Subcutaneous abdominal adipose tissue (tissue), 5 donors: Measurements from ENCODE around the gene CFAP43.

ENCODE experiments used
- H3K27ac ChIP-seq: one replicate; pipeline ENCODE4 v1.7.0; 2013; ENCODE audit warnings: low read depth, mild to moderate bottlenecking, inconsistent platforms, low read length, moderate library complexity
- H3K27me3 ChIP-seq, 5 donors: one replicate each; pipeline ENCODE4 v1.7.0; 2013; ENCODE audit warnings: low read length in 5 of 5, inconsistent platforms in 1 of 5; ENCODE audit not compliant: control insufficient read depth in 5 of 5, insufficient read depth in 4 of 5
- H3K36me3 ChIP-seq, 5 donors: one replicate each; pipeline ENCODE4 v1.7.0; 2013; ENCODE audit warnings: low read length in 5 of 5; ENCODE audit not compliant: control insufficient read depth in 5 of 5, insufficient read depth in 5 of 5
- H3K4me1 ChIP-seq, 5 donors: one replicate each; pipeline ENCODE4 v1.7.0; 2013; ENCODE audit warnings: low read length in 5 of 5, mild to moderate bottlenecking in 3 of 5, moderate library complexity in 1 of 5; ENCODE audit not compliant: control insufficient read depth in 5 of 5, insufficient read depth in 5 of 5
- H3K4me3 ChIP-seq, 5 donors: one replicate each; pipeline ENCODE4 v1.7.0; 2013; ENCODE audit warnings: low read length in 5 of 5, low read depth in 1 of 5
- H3K9ac ChIP-seq, 5 donors: one replicate each; pipeline ENCODE4 v1.7.0; 2013; ENCODE audit warnings: low read length in 5 of 5, mild to moderate bottlenecking in 4 of 5, moderate library complexity in 3 of 5
- H3K9me3 ChIP-seq, 5 donors: one replicate each; pipeline ENCODE4 v1.7.0; 2013; ENCODE audit warnings: low read length in 5 of 5; ENCODE audit not compliant: control insufficient read depth in 5 of 5
- donor health status: healthy.
- donor health status: healthy.
- donor health status: healthy.
- donor health status: healthy.
- donor health status: healthy.

The CFAP43 gene, protein sequence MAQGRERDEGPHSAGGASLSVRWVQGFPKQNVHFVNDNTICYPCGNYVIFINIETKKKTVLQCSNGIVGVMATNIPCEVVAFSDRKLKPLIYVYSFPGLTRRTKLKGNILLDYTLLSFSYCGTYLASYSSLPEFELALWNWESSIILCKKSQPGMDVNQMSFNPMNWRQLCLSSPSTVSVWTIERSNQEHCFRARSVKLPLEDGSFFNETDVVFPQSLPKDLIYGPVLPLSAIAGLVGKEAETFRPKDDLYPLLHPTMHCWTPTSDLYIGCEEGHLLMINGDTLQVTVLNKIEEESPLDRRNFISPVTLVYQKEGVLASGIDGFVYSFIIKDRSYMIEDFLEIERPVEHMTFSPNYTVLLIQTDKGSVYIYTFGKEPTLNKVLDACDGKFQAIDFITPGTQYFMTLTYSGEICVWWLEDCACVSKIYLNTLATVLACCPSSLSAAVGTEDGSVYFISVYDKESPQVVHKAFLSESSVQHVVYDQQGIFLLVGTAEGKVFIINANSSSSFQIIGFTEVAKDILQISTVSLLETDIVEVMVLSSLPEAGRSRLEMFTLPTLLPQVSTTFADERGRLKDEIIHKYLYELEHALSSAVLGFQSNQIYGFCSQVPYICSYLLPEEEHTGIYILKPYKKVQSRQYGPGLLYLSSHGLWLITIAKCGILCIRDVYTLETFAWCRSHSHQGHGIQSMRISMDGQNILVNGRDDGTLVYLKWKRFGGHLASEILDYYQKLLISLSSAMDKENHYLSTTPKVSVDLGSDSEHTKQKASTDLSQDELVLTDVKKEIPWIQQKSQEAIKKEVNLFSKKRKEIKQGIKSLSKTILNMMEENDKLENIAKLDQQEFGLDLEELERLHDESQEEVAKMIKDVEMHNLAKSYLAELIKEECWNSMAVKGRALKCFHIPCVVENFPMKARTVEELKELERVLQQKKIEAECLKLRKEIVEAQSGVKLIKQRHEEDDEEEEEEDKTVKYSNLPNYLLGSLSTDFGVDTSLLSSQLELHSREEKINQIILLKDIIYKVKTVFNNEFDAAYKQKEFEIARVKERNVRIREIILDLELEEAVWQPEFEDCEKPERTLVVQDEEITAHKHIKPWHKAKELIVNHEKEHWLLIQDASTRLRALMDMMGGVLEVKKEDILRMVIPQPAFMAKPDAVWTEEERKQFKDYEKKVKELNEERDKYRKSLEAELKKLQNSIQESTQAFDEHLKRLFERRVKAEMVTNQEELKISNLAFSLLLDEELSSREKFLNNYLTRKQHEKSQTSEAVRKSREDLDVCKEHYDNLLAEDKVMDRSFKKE (N-terminal part only)

DNA sequence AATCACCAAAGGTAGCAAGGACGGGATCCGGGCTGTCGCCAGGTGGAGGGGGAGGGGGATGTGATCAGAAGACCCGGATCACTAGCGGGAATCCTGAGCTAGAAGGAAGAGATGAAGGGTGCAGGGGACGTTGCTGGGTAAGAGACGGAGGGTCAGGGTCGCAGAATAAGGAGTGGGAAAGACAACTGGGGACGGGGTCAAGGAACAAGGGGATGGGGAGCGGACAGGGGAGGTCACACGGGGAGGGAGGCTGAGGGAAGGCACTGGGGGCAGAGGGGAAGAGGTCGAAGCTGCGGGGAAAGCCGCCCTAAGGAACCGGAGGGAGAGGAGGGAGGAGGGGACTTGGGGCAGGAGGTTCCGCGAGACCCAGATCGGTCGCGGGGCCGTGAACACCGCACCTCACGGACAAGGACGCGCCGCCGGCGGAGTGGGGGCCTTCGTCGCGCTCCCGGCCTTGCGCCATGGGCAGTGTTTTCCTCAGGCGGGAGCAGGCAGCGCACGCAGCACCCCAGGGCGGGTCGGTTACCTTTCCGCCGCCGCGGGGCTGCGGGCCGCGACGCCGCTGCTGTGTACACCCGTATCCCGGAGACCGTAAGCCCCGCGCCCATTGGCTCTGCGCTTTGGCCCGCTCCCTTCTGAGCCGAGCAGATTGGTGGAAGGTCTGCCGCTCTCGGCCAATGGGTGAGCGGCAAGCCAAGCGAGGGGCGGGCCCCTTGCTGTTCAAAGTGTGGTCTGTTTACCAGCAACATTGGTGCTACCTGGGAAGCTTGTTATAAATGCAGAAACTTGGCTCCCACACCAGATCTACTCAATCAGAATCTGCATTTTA lies at the start of gene CFAP43:
Gene CFAP43, minus strand, starts transcription at position 581 of the 829 bp plus-strand sequence. Its CDS starts 118 bp downstream, at position 463.
- H3K9ac ChIP-seq: peak within 1 kb of the TSS; percentile 44 to 86 (median 82)
- no peaks in the 10 kb centered on the region for H3K36me3 ChIP-seq
- H3K9me3 ChIP-seq: peaks cover 0 to 4% (median 0%) of the 10 kb centered on the region in 5 donors
- H3K4me3 ChIP-seq: peak within 1 kb of the TSS; percentile 86 to 96 (median 93)
- peaks cover 0 to 1% (median 0%) of the 10 kb centered on the region in 5 donors for H3K27me3 ChIP-seq
- H3K4me1 ChIP-seq: peaks cover 0 to 14% (median 11%) of the 10 kb centered on the region in 5 donors
- H3K27ac ChIP-seq: no peak within 1 kb of the TSS

DNA sequence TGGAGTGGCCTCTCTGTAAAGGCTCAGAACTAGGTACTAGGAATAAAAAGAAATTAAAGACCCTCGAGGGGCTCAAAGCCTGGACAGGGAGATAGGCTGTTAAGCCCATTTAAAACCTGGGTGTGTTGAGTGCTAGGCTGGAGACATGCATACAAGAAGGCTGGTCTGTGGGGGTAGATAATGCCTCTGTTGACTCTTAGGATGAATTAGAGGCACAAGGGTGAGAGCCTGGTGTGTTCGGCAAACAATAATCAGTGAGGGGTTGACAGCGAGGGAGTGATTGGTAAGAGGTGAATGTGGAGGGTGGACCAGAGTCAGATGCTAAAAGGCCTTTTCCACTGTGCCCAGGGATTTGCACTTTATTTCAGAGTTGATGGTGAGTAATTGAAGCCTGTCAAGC lies 49.5 kb upstream of the CFAP43 start:
- peaks cover 0 to 4% (median 0%) of the 10 kb centered on the region in 5 donors for H3K27me3 ChIP-seq
- H3K27ac ChIP-seq: no peak overlapping the region
- no peak overlapping the region for H3K9ac ChIP-seq
- no peak overlapping the region for H3K4me3 ChIP-seq
- H3K4me1 ChIP-seq: no peaks in the 10 kb centered on the region
- no peaks in the 10 kb centered on the region for H3K36me3 ChIP-seq
- H3K9me3 ChIP-seq: no peaks in the 10 kb centered on the region

DNA sequence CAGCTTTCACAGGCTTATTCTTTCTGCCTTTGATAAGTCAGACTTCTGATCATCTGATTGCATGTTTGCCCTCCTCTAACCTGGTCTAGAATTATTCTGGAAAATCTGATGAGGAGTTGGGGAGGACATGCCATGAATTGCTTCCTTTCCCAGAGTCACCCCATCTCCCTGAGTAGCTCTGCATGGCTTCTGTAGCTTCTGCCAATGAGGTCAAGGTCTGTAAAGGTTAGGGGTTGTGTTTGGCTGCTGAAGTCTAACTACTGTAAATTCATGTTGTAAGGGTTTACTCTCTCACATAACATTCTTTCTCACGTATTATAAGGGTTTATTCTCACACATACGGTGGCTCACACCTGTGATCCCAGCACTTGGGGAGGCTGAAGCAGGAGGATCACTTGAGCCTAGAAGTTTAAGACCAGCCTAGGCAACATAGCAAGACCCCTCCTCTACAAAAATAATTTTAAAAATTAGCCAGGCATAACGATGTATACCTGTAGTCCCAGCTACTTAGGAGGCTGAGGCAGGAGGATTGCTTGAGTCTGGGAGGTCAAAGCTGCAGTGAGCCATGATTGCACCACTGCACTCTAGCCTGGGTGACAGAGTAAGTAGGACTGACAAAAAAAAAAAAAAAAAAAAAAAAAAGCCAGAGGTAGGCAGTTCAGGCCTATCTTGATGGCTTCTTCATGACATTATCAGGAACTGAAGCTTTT lies 47.5 kb upstream of the CFAP43 start:
- no peak overlapping the region for H3K4me3 ChIP-seq
- no peaks in the 10 kb centered on the region for H3K36me3 ChIP-seq
- no peak overlapping the region for H3K27ac ChIP-seq
- no peaks in the 10 kb centered on the region for H3K9me3 ChIP-seq
- peaks cover 0 to 15% (median 9%) of the 10 kb centered on the region in 5 donors for H3K27me3 ChIP-seq
- no peak overlapping the region for H3K9ac ChIP-seq
- H3K4me1 ChIP-seq: peaks cover 0 to 4% (median 3%) of the 10 kb centered on the region in 5 donors

DNA sequence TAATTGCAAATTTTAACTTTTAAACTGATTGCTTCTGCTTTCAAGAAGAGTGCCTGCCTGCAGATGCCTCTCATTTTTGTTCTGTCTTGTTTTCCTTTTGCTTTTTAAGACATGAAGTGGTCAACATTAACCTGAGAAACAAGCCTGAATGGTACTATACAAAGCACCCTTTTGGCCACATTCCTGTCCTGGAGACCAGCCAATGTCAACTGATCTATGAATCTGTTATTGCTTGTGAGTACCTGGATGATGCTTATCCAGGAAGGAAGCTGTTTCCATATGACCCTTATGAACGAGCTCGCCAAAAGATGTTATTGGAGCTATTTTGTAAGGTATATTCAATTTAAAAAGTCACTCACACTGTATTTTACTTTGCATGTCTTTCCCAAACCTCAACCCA lies 45.6 kb upstream of the CFAP43 start:
- peaks cover 0 to 20% (median 11%) of the 10 kb centered on the region in 5 donors for H3K27me3 ChIP-seq

DNA sequence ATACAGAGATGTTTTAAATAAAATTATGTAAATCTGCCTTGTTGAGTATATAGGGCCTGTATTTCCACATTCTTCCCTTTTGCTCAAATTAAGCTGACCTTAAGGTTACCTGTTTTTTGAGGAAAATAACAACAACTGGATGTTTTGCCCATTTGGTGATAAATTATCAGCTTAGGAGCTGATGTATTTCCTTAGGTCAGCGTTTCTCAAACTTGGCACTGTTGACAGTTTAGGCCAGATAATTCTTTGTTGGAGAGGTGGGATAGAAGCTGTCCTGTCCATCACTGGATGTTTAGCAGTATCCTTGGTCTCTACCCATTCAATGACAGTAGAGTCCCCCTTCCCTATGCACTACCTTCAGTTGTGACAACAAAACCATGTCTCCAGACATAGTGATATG lies 44.0 kb upstream of the CFAP43 start:
- Histone ChIP-seq H3K27ac (no peak overlapping the region), H3K27me3 (peaks cover 0 to 20% (median 11%) of the 10 kb centered on the region in 5 donors), H3K9ac (no peak overlapping the region), H3K4me1 (peaks cover 0 to 8% (median 6%) of the 10 kb centered on the region in 5 donors), H3K4me3 (no peak overlapping the region), H3K36me3 (no peaks in the 10 kb centered on the region), H3K9me3 (no peaks in the 10 kb centered on the region)

More for the DNA sequence above, 45.6 kb upstream of the CFAP43 start:
- Histone ChIP-seq H3K4me3 (no peak overlapping the region), H3K9ac (no peak overlapping the region), H3K27ac (no peak overlapping the region), H3K4me1 (peaks cover 0 to 8% (median 6%) of the 10 kb centered on the region in 5 donors), H3K36me3 (no peaks in the 10 kb centered on the region), H3K9me3 (no peaks in the 10 kb centered on the region)

DNA sequence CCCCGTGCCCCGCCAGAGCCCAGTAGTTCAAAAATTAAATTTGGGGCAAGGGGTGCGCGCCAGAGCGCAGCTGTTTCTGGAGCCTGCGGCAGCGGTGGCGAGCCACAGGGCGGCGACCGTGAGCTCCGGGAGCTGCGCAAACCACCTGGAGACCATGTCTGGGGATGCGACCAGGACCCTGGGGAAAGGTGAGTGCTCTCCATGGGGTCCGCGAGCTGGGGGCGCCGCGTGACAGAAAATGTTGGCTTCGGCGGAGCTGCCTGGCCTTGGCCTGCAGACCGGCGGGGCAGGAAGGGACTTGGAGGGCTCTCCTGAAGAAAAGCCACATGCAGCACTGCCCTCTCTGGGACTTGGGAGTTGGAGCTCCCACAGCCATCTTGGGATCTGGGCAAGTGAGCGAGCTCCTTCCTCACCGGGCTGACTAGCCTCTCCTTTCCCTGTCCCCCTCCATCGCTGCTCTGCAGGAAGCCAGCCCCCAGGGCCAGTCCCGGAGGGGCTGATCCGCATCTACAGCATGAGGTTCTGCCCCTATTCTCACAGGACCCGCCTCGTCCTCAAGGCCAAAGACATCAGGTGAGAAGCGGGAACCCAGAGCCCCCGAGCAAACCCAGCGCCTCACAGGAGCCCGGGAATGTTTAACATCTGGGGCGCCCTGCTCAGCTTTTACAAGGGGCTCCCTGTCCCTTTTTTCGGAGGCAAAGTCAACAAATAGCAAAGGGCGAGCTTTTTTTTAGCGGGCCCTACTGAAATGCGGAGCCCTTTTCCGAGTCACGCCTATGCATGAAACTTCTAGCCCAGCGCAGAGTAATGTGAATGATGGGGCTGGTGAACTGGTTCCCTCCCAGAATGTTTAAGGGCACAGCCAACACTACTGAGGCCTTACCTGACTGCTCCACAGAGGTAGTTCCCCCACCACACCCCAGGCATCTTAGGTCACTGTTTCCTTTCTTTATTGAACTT lies 42.9 kb upstream of the CFAP43 start:
- no peak overlapping the region for H3K27ac ChIP-seq
- H3K36me3 ChIP-seq: no peaks in the 10 kb centered on the region
- peaks cover 0 to 8% (median 6%) of the 10 kb centered on the region in 5 donors for H3K4me1 ChIP-seq
- H3K4me3 ChIP-seq: peak overlapping the region in 1 of 5 donors; percentile 2
- H3K9me3 ChIP-seq: no peaks in the 10 kb centered on the region
- H3K9ac ChIP-seq: no peak overlapping the region
- peaks cover 0 to 20% (median 11%) of the 10 kb centered on the region in 5 donors for H3K27me3 ChIP-seq

DNA sequence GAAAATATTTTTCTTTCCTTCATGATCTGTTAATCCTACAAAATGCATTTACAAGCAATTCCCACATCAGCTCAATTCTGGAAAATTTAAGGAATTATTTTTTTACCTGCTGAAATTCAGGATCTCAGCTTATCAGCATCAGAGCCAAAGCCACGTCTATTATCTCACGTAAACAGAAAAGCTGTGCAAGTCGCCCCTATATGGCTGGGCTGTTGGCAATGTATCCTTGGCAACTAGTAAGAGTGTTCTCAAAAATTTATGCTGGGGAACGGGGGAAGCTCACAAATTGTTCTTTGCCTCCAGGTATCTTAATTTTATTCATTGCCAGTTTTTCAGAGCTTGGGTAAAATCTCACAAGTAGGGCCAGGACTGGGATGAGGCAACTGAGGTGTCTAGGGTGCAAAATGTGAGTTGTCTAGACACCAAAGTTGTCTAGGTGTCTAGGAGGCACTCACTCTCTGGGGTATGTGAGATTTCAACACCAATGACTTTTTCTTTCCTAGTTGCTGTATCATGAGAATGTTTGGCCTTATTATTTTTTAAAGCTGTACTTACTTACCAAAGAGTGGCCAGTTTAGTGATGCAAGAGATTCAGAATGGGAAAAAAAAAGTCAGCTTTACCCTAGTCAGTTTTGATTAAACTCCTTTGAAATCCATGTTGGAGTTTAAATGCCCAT lies 41.9 kb upstream of the CFAP43 start:
- H3K4me3 ChIP-seq: no peak overlapping the region
- H3K27me3 ChIP-seq: peaks cover 0 to 20% (median 11%) of the 10 kb centered on the region in 5 donors
- H3K4me1 ChIP-seq: peaks cover 0 to 14% (median 10%) of the 10 kb centered on the region in 5 donors
- H3K9me3 ChIP-seq: no peaks in the 10 kb centered on the region
- no peaks in the 10 kb centered on the region for H3K36me3 ChIP-seq
- H3K27ac ChIP-seq: no peak overlapping the region
- H3K9ac ChIP-seq: no peak overlapping the region
